ELF-1 (cell line): Measurements from ENCODE around the gene THAP5.

ENCODE experiments used
- DNase-seq: peaks from one replicate; pipeline ENCODE4 v3.0.0-alpha.2; 2016; ENCODE audit warnings: low read depth, low spot score

The THAP5 gene

GRCh38 chr7:108535257-108535656, 34.2 kb downstream of the THAP5 start:
- no peak for DNase-seq

- DNase-seq, result no peak
These were observed 35.8 kb downstream of the THAP5 start for GRCh38 chr7:108533712-108534111.

- DNase-seq, result peak; percentile 62
These were observed 40.2 kb downstream of the THAP5 start for GRCh38 chr7:108529341-108529740.

GRCh38 chr7:108528183-108528712, 41.3 kb downstream of the THAP5 start:
- DNase-seq, result no peak

- no peak for DNase-seq
These were observed 42.8 kb downstream of the THAP5 start for GRCh38 chr7:108526768-108527017.

GRCh38 chr7:108525985-108526767, 43.3 kb downstream of the THAP5 start, which contains the start of gene PNPLA8:
Gene PNPLA8 (minus strand): TSS chr7:108526135. CDS start chr7:108515491, 10,644 bp downstream.
- peak; percentile 100 for DNase-seq

- DNase-seq, result no peak
These were observed 44.0 kb downstream of the THAP5 start for GRCh38 chr7:108525327-108525984.

- no peak for DNase-seq
These were observed 46.7 kb downstream of the THAP5 start for GRCh38 chr7:108522780-108523179.

- DNase-seq, result no peak
These were observed 51.6 kb downstream of the THAP5 start for GRCh38 chr7:108517951-108518350.

GRCh38 chr7:108515630-108516029, 53.9 kb downstream of the THAP5 start:
- no peak for DNase-seq

GRCh38 chr7:108515013-108515412, 54.5 kb downstream of the THAP5 start:
- no peak for DNase-seq
